ENCODE measurements around the gene IMPDH2.
A peak's percentile ranks its signal among the peaks of the same experiment; 100 is the strongest.

Gene IMPDH2

DNA sequence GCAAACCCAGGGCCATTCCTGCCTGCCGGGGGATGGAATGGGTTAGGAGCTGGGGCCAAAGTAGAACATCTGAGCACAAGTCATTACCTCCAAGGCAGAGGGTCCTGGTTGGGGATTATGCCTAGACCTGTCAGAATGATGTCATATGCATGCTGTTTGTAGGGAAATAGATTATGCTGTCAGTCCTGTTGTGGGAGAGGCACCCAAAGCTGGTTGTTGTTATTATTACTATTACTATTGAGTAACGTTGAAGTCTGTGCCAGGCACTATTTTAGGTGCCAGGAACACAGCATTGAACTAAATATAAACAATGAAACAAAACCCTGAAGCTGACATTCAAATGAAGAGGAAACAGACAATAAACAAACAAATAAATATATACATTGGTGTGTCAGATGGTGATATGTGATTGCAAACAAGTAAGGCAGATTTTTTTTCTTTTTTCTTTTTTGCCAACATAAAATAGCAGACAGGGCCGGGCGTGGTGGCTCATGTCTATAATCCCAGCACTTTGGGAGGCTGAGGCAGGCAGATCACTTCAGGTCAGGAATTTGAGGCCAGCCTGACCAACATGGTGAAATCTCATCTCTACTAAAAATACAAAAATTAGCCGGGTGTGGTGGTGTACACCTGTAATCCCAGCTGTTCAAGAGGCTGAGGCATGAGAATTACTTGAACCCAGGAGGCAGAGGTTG lies 37.2 kb downstream of the IMPDH2 start:
- Histone ChIP-seq H3K27ac (ENCODE audit: low read length) (peak overlapping the region; percentile 98), H3K4me3 (ENCODE audit: low read length in 2 of 2) (peak overlapping the region in 1 of 2 donors; percentile 88), H3K36me3 (ENCODE audit: control insufficient read depth in 2 of 2, insufficient read depth in 2 of 2, low read length in 2 of 2) (peaks cover 7 to 12% of the 10 kb centered on the region in 2 donors), H3K9ac (ENCODE audit: low read length in 2 of 2) (peak overlapping the region in 1 of 2 donors; percentile 78), H3K9me3 (ENCODE audit: control insufficient read depth in 2 of 2, low read length in 2 of 2) (no peaks in the 10 kb centered on the region), H3K27me3 (ENCODE audit: control insufficient read depth in 1 of 2, insufficient read depth in 2 of 2, low read length in 2 of 2) (no peaks in the 10 kb centered on the region), H3K4me1 (ENCODE audit: control insufficient read depth, insufficient read depth, low read length) (peaks cover 27% of the 10 kb centered on the region)

DNA sequence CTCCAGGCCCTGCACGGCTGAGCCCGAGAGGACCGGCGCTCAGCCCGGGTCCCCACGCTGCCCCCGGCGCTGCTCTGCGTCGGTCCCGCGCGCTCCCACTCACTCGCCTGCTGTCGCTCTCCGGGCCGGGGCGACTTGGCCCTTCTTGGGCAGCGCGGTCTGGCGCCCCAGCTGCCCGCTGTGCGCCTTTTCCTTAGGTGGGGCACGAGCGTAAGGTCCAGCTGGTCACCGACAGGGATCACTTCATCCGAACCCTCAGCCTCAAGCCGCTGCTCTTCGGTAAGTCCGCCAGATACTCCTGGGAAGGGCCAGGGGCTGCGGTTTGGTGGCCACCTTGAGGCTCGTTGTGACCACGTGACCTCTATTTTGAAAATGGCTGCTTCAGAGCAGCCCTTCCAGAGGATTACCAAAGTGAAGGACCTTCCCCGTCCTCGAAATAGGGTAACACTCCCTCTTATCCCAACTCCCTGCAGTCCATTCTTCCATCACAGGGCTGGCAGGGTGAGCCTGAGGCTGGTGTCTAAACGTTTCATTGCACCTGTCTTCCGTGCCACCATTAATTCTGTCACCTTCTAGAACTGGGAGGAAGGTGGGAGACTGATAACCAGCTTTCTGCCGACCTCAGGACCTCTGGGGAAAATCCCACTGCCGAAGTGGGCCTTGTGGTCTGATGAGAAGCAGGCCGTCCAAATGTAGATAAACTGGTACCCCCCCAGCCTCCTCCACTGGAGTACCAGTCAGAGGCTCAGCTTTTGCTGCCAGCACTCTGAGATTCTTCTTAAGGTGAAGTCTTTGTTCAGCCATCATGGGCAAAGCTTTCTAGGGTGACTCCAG lies 38.3 kb downstream of the IMPDH2 start:
- Histone ChIP-seq H3K9me3 (ENCODE audit: control insufficient read depth in 2 of 2, low read length in 2 of 2) (no peaks in the 10 kb centered on the region), H3K4me3 (ENCODE audit: low read length in 2 of 2) (peak overlapping the region; percentile 75 to 88), H3K4me1 (ENCODE audit: control insufficient read depth, insufficient read depth, low read length) (peaks cover 27% of the 10 kb centered on the region), H3K36me3 (ENCODE audit: control insufficient read depth in 2 of 2, insufficient read depth in 2 of 2, low read length in 2 of 2) (peaks cover 6 to 16% of the 10 kb centered on the region in 2 donors), H3K27me3 (ENCODE audit: control insufficient read depth in 1 of 2, insufficient read depth in 2 of 2, low read length in 2 of 2) (no peaks in the 10 kb centered on the region), H3K9ac (ENCODE audit: low read length in 2 of 2) (peak overlapping the region; percentile 78 to 85), H3K27ac (ENCODE audit: low read length) (peak overlapping the region; percentile 98)

DNA sequence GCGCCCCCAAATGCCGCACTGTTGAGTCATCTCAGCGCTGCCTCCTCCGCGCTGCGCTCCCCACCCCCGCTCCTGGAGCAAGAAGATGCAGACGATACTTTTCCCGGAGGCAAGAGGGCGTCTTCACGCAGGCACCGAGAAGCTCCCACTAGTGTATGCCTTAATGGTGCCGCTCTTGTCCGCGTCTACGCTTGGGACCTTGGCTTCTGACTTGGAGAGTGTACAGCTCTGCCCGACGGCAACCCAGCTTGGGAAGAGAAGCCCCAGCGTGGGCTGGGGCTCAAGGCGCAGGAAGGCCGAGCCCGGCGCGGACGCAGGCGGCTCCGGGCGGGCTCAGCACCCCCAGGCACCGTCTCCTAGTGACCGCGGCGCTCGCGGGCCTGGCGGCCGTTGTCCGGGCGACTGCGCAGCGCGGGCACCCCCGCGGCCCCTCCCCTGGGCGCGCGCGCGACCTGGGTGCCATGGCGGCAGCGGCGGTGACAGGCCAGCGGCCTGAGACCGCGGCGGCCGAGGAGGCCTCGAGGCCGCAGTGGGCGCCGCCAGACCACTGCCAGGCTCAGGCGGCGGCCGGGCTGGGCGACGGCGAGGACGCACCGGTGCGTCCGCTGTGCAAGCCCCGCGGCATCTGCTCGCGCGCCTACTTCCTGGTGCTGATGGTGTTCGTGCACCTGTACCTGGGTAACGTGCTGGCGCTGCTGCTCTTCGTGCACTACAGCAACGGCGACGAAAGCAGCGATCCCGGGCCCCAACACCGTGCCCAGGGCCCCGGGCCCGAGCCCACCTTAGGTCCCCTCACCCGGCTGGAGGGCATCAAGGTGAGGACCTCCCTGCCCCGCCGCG lies 39.2 kb downstream of the IMPDH2 start, which contains the start of gene P4HTM:
TSS of gene P4HTM (plus strand) at position 446 of the 840 bp plus-strand sequence. CDS start at position 462, 16 bp downstream.
- H3K4me1 ChIP-seq (ENCODE audit: control insufficient read depth, insufficient read depth, low read length), result peaks cover 27% of the 10 kb centered on the region
- H3K9ac ChIP-seq (ENCODE audit: low read length in 2 of 2), result peak within 1 kb of the TSS; percentile 85 to 94
- no peaks in the 10 kb centered on the region for H3K27me3 ChIP-seq (ENCODE audit: control insufficient read depth in 1 of 2, insufficient read depth in 2 of 2, low read length in 2 of 2)
- no peaks in the 10 kb centered on the region for H3K9me3 ChIP-seq (ENCODE audit: control insufficient read depth in 2 of 2, low read length in 2 of 2)
- H3K27ac ChIP-seq (ENCODE audit: low read length), result peak within 1 kb of the TSS; percentile 98
- H3K36me3 ChIP-seq (ENCODE audit: control insufficient read depth in 2 of 2, insufficient read depth in 2 of 2, low read length in 2 of 2), result peaks cover 10 to 15% of the 10 kb centered on the region in 2 donors
- H3K4me3 ChIP-seq (ENCODE audit: low read length in 2 of 2), result peak within 1 kb of the TSS; percentile 75 to 88

DNA sequence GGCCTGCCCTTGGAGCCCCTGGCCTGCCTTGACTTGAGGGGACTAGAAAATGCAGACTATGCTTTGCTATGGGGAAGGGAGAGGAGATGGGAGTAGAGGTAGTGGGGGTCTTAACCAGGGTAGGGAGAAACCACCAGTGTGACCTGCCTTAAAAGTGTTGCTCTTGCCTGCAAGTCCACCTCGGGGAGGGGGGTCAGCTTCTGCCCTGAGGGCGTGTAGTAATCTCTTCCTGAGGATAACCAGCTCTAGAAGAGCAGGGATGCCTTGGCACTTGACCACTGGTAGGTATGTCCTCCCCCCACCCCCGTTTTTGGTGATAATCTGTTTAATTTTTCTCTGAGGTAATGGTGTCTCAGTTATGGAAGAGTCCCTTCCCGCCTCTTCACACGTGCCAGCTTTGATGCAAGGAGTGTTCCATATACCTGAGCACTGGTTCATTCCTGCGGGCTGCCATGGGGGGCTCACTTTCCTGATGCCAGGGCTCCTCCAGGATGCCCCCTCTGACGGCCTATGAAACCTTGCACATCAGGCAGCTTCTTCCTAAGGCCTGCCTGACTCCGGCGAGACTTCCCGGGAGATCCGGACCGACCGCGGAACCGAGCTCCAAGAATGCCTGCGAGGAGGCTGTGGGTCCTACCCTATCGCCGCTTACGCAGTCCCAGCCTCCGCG lies 39.9 kb downstream of the IMPDH2 start:
- peak overlapping the region; percentile 85 to 94 for H3K9ac ChIP-seq (ENCODE audit: low read length in 2 of 2)
- H3K4me3 ChIP-seq (ENCODE audit: low read length in 2 of 2), result peak overlapping the region; percentile 75 to 88
- H3K9me3 ChIP-seq (ENCODE audit: control insufficient read depth in 2 of 2, low read length in 2 of 2), result no peaks in the 10 kb centered on the region
- peaks cover 27% of the 10 kb centered on the region for H3K4me1 ChIP-seq (ENCODE audit: control insufficient read depth, insufficient read depth, low read length)
- no peaks in the 10 kb centered on the region for H3K27me3 ChIP-seq (ENCODE audit: control insufficient read depth in 1 of 2, insufficient read depth in 2 of 2, low read length in 2 of 2)
- peak overlapping the region; percentile 98 for H3K27ac ChIP-seq (ENCODE audit: low read length)
- peaks cover 17 to 20% of the 10 kb centered on the region in 2 donors for H3K36me3 ChIP-seq (ENCODE audit: control insufficient read depth in 2 of 2, insufficient read depth in 2 of 2, low read length in 2 of 2)

DNA sequence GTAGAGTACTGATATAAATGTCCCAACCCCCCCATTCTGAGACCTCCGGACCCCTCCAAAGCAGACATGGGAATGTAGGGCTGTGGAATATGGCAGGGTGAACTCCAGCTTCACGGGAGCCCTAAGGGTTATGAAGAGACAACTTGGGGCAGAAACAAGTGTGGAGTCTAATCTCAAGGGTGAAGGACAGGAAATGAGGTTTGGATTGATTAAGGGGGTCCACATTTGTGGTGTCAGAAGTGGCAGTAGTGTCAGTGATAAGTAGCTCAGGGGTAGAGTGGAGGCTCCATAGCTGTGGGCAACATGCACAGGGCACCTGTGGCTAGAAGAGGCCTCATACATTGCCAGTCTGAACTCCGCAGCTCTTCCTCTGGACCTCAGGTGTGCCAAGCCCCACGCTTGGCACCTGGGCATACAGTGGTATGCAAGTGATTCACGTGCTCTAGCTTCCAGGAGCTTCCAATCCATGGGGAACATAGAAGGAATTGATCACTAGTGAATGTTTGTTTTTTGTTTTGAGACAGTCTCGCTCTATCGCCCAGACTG lies 43.3 kb downstream of the IMPDH2 start:
- peak overlapping the region in 1 of 2 donors; percentile 29 for H3K9ac ChIP-seq (ENCODE audit: low read length in 2 of 2)
- H3K27ac ChIP-seq (ENCODE audit: low read length), result no peak overlapping the region
- H3K36me3 ChIP-seq (ENCODE audit: control insufficient read depth in 2 of 2, insufficient read depth in 2 of 2, low read length in 2 of 2), result peaks cover 42 to 44% of the 10 kb centered on the region in 2 donors
- no peaks in the 10 kb centered on the region for H3K9me3 ChIP-seq (ENCODE audit: control insufficient read depth in 2 of 2, low read length in 2 of 2)
- no peaks in the 10 kb centered on the region for H3K27me3 ChIP-seq (ENCODE audit: control insufficient read depth in 1 of 2, insufficient read depth in 2 of 2, low read length in 2 of 2)
- no peak overlapping the region for H3K4me3 ChIP-seq (ENCODE audit: low read length in 2 of 2)
- peaks cover 16% of the 10 kb centered on the region for H3K4me1 ChIP-seq (ENCODE audit: control insufficient read depth, insufficient read depth, low read length)

DNA sequence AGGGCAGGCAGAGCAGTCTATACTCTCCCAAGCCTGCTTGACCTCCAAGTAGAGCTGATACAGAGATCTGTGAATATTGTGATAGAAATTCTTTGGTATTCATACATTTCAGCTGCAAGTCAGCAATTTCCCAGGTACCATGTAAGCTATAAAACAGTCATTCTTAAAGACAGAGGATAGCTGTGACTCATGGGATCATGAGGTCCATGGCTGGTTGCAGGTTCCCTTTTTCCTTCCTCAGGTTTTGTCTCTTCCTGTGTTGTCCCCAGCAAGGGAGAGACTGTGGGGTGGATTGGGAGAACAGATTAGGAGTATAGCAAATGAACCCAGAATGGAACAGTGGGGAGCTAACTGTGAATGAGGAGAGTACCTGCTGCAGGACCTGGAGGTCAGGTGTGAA lies 44.5 kb downstream of the IMPDH2 start:
- H3K36me3 ChIP-seq (ENCODE audit: control insufficient read depth in 2 of 2, insufficient read depth in 2 of 2, low read length in 2 of 2), result peaks cover 50 to 53% of the 10 kb centered on the region in 2 donors

DNA sequence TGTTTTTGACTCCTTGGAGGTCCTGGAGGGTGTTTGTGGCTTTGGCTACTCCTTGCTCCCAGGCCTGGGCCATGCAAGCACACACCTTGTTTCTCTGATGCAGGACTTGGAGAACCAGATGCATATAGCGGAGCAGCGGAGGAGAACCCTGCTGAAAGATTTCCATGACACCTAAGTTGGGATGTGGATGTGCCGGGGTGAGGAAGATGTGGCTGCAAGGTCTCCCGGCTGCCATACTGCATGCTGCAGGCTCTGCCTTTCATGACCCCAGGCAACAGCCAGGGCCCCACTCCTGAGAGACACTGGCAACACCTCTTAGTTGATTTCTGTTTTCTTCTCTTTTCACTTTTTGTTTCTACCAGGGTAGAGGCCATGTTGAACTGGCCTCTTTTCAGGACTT lies 46.1 kb downstream of the IMPDH2 start:
- H3K9me3 ChIP-seq (ENCODE audit: control insufficient read depth in 2 of 2, low read length in 2 of 2), result no peaks in the 10 kb centered on the region
- no peak overlapping the region for H3K9ac ChIP-seq (ENCODE audit: low read length in 2 of 2)
- H3K27ac ChIP-seq (ENCODE audit: low read length), result no peak overlapping the region
- peaks cover 58 to 61% of the 10 kb centered on the region in 2 donors for H3K36me3 ChIP-seq (ENCODE audit: control insufficient read depth in 2 of 2, insufficient read depth in 2 of 2, low read length in 2 of 2)
- no peak overlapping the region for H3K4me3 ChIP-seq (ENCODE audit: low read length in 2 of 2)
- H3K4me1 ChIP-seq (ENCODE audit: control insufficient read depth, insufficient read depth, low read length), result no peaks in the 10 kb centered on the region
- no peaks in the 10 kb centered on the region for H3K27me3 ChIP-seq (ENCODE audit: control insufficient read depth in 1 of 2, insufficient read depth in 2 of 2, low read length in 2 of 2)

More for the DNA sequence above, 44.5 kb downstream of the IMPDH2 start:
- H3K27ac ChIP-seq (ENCODE audit: low read length), result no peak overlapping the region
- H3K4me3 ChIP-seq (ENCODE audit: low read length in 2 of 2), result no peak overlapping the region
- H3K4me1 ChIP-seq (ENCODE audit: control insufficient read depth, insufficient read depth, low read length), result peaks cover 8% of the 10 kb centered on the region
- no peak overlapping the region for H3K9ac ChIP-seq (ENCODE audit: low read length in 2 of 2)
- no peaks in the 10 kb centered on the region for H3K9me3 ChIP-seq (ENCODE audit: control insufficient read depth in 2 of 2, low read length in 2 of 2)
- no peaks in the 10 kb centered on the region for H3K27me3 ChIP-seq (ENCODE audit: control insufficient read depth in 1 of 2, insufficient read depth in 2 of 2, low read length in 2 of 2)

DNA sequence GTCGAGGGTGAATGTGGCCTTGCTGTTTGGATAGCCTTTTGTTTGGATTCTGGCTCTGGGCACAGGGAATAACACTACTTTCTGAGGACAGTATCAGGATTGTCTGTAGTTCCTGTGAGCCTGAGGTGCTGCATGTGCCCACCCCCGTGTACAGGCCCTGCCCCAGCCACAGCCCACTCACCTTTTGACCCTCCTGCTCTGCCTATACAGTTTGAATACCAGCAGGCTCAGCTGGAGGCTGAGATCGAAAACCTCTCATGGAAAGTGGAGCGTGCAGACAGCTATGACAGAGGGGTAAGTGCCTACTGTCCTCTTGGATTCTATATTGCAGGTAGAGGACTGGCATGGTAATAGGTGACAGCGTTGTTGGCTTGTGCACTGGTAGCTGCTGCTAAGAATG lies 46.5 kb downstream of the IMPDH2 start:
- Histone ChIP-seq H3K27me3 (ENCODE audit: control insufficient read depth in 1 of 2, insufficient read depth in 2 of 2, low read length in 2 of 2) (no peaks in the 10 kb centered on the region), H3K9me3 (ENCODE audit: control insufficient read depth in 2 of 2, low read length in 2 of 2) (no peaks in the 10 kb centered on the region), H3K36me3 (ENCODE audit: control insufficient read depth in 2 of 2, insufficient read depth in 2 of 2, low read length in 2 of 2) (peaks cover 60 to 64% of the 10 kb centered on the region in 2 donors), H3K4me3 (ENCODE audit: low read length in 2 of 2) (no peak overlapping the region), H3K27ac (ENCODE audit: low read length) (no peak overlapping the region), H3K4me1 (ENCODE audit: control insufficient read depth, insufficient read depth, low read length) (no peaks in the 10 kb centered on the region), H3K9ac (ENCODE audit: low read length in 2 of 2) (no peak overlapping the region)

DNA sequence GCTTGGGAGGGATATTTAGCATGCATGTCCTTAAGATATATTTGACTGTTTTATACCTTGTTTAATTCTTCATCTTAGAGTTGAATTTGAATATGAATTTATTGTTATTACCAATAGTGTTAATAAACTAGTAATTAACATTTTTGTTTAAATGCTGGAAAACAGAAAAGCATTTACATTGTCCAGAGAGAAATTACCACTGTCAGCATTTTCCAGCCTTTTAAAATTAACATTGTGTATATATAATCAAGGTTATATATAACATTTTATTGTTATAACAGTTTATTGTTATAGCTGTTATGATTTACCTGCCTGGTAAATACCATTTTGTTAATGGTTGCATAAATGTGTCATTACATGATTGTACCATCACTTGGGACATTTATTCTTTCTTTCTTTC lies 47.2 kb downstream of the IMPDH2 start:
- H3K9ac ChIP-seq (ENCODE audit: low read length in 2 of 2), result no peak overlapping the region
- peaks cover 64 to 68% of the 10 kb centered on the region in 2 donors for H3K36me3 ChIP-seq (ENCODE audit: control insufficient read depth in 2 of 2, insufficient read depth in 2 of 2, low read length in 2 of 2)
- no peak overlapping the region for H3K4me3 ChIP-seq (ENCODE audit: low read length in 2 of 2)
- H3K27ac ChIP-seq (ENCODE audit: low read length), result no peak overlapping the region
- H3K27me3 ChIP-seq (ENCODE audit: control insufficient read depth in 1 of 2, insufficient read depth in 2 of 2, low read length in 2 of 2), result no peaks in the 10 kb centered on the region
- no peaks in the 10 kb centered on the region for H3K9me3 ChIP-seq (ENCODE audit: control insufficient read depth in 2 of 2, low read length in 2 of 2)
- H3K4me1 ChIP-seq (ENCODE audit: control insufficient read depth, insufficient read depth, low read length), result no peaks in the 10 kb centered on the region
